GM21390 (cell line): ENCODE measurements around the gene TSPAN4.

Source experiments
- ATAC-seq: cut with Tn5 transposase; IDR thresholded peaks from one replicate; pipeline ENCODE4 v1.9.1; 2021; ENCODE audit not compliant: unreplicated experiment

The TSPAN4 gene

GRCh38 chr11:863023-863909 lies 20.6 kb downstream of the TSPAN4 start:
- no peak for ATAC-seq

DNA sequence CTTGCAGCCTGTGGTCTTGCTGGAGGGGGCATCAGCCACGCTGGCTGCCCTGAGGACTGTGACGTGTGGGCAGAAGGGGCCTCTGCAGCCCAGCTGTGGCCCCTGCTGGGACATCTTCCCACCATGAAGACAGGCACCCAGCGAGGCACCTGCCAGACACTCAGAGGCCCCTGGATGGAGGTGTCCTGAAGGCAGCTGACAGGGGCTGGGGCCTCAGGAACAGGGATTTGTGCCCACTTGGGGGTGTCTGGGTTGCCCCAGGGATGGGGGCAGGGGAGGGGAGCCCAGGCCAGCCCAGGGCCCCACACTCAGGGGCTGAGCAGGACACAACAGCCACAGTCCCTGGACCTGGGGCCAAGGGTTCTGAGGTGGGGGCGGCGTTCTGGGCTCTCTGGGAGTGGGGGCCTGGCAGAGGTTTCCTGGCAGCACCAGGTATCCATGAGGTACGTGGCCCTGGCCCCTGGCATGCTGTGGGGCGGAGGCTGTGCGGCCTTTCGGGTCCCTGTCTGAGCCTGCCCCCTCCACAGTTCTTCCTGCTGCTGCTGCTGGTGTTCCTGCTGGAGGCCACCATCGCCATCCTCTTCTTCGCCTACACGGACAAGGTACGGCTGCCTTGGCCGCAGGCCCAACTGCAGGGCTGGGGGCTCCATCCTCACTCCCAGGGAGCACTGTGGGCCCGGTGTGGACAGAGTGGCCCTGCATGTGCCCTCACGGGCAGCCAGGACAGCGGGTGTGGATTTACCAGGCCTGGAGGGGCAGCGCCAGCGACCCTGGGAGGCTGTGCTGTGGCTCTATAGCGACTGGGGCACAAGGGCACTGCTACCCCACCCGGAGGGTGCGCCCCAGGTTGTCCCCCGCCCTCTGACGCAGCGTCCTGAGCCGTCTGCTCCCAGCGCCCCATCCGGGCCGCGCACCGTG lies 21.5 kb downstream of the TSPAN4 start:
- ATAC-seq, result no peak

GRCh38 chr11:864898-865297 lies 22.2 kb downstream of the TSPAN4 start:
- no peak for ATAC-seq

- ATAC-seq, result no peak
Measured at GRCh38 chr11:865462-866430, 23.1 kb downstream of the TSPAN4 start.

GRCh38 chr11:866481-866880 lies 23.8 kb downstream of the TSPAN4 start:
- ATAC-seq, result no peak

DNA sequence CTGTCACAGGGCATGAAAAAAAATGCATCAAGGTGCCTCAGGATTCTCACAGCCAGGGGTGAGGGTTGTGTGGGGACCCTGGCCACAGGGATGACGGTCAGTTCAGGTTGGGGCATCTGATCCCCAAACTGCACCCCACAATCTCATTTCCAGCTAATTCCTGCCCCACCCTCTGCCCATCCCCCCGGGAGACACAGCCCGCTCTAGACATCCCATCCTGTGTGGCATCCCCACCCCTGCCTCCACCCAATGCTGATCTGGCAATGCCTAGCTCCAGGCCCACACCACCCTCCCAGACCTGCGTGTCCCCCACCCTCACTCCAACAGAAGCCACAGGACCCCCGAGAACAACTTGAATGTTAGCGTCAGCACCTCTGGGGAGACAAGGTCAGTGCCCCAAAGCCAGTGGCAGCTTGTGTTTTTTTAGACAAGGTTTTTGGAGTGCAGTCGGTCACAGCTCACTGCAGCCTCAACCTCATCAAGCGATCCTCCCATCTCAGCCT lies 25.3 kb downstream of the TSPAN4 start:
- no peak for ATAC-seq

- no peak for ATAC-seq
Measured at GRCh38 chr11:868394-868793, 25.7 kb downstream of the TSPAN4 start.

DNA sequence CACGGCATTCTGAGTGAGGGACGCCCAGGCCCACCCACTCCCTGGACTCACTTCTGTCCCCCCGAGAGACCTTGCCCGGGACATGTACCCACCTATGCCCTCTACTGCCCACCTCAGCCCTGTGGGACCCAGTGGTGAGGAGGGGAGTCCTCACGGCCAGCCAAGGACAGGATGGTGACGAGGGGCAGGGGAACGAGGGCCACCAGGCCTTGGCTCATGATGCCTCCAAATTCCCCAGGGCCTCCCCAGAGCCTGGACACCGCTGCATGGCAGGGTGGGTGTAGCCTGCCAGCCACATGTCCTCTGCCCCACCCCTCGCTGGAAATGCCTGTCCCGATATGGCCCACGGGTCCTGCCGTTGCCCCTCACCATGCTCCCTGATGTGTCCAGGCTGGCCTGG lies 26.1 kb downstream of the TSPAN4 start:
- no peak for ATAC-seq

DNA sequence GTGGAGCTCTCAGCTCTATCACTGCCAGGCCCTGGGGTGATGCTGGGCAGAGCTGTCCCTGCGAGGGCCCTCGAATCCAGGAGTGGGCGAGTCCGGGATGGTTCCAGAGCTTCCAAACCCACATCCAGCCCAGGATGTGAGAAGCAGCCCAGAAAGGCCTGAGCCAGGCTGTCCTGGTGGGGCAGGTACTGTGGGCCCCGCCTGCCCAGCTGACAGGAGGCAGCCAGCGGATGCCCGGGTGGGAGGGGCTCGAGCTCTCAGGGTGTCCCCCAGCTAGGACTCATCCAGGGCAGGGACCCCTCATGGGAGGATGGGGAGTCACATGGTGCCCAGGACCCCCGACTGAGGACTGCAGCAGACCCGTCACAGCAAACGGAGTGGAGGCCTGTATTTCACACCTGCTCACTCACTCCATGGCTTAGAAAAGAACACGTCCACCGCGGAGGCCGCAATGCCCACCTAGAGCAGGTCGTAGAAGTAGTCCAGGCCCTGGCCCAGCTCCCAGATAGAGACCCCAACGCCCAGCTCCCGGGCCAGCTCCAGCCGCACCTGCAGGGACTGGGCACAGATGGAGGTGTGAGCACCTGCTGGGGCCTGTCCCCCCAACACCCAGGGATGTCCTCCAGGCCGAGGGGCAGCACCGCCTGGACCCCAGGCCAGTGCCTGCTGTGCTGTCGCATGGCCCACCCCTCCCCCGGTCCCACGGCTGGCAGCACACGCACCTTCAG lies 26.9 kb downstream of the TSPAN4 start:
- ATAC-seq, result no peak

- ATAC-seq, result no peak
Measured at GRCh38 chr11:870127-870413, 27.4 kb downstream of the TSPAN4 start.

GRCh38 chr11:870418-870817 lies 27.8 kb downstream of the TSPAN4 start:
- no peak for ATAC-seq

GRCh38 chr11:871472-871871 lies 28.8 kb downstream of the TSPAN4 start:
- ATAC-seq, result no peak

DNA sequence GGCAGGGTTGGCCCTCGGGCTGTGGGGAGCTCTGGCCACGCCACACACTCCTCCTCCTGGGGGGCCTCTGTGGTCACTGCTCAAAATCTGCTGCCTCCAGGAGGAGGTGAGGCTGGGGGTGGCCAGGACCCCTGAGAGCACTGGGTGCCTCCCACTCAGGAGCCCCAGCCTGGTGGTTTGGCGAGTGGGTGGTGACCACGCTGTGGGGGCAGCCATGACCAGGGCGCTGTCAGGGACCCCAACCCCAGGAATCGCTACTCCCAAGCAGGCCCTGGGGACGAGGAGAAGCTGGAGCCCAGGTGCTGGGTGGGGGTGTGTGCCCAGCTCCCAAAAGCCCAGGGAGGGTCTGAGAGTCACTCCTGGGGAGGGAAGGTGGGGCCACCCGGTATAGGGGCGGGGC lies 30.1 kb downstream of the TSPAN4 start:
- ATAC-seq, result no peak

- ATAC-seq, result no peak
Measured at GRCh38 chr11:873706-874105, 31.1 kb downstream of the TSPAN4 start.

- ATAC-seq, result no peak
Measured at GRCh38 chr11:875203-875602, 32.6 kb downstream of the TSPAN4 start.

GRCh38 chr11:875769-876301 lies 33.2 kb downstream of the TSPAN4 start:
- ATAC-seq, result no peak

- ATAC-seq, result no peak
Measured at GRCh38 chr11:876545-876944, 33.9 kb downstream of the TSPAN4 start.

GRCh38 chr11:877565-877964 lies 34.9 kb downstream of the TSPAN4 start:
- no peak for ATAC-seq

DNA sequence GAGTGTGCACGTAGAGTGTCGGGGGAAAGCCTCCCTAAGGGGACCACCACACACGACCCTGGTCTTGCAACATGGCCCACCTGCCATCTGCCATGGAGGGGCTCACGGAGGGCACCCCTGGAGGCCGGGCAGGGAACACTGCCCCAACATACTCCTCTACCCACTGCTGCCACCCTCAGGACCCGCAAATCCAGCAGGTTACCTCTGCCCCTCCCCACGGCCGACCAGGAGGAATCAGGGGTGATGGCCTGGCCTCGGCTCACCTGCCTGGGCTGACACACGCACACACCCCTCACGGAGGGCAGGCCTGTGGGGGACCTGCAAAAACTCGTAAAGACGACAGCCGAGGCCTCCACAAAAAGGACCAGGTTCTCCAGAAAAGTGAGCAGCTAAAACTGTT lies 37.8 kb downstream of the TSPAN4 start:
- ATAC-seq, result no peak

GRCh38 chr11:882596-882995 lies 39.9 kb downstream of the TSPAN4 start:
- no peak for ATAC-seq
